HG03460 (cell line): ENCODE results near the gene CNDP2.

Experiments
- ATAC-seq: cut with Tn5 transposase; IDR thresholded peaks from one replicate; pipeline ENCODE4 v1.9.1; 2021; ENCODE audit not compliant: unreplicated experiment

CNDP2 gene

GRCh38 chr18:74472312-74472711 is 23.9 kb upstream of the CNDP2 start:
- ATAC-seq, result no peak

- no peak for ATAC-seq
These were observed 22.1 kb upstream of the CNDP2 start for GRCh38 chr18:74473976-74474640.

- no peak for ATAC-seq
These were observed 20.0 kb upstream of the CNDP2 start for GRCh38 chr18:74476140-74476539.

GRCh38 chr18:74477771-74478170 is 18.4 kb upstream of the CNDP2 start:
- ATAC-seq, result no peak

GRCh38 chr18:74478316-74478715 is 17.8 kb upstream of the CNDP2 start:
- ATAC-seq, result no peak

GRCh38 chr18:74478880-74479279 is 17.3 kb upstream of the CNDP2 start:
- ATAC-seq, result no peak

- ATAC-seq, result no peak
These were observed 16.5 kb upstream of the CNDP2 start for GRCh38 chr18:74479486-74480148.

GRCh38 chr18:74480149-74480651 is 16.0 kb upstream of the CNDP2 start:
- ATAC-seq, result no peak

GRCh38 chr18:74482697-74483096 is 13.5 kb upstream of the CNDP2 start:
- ATAC-seq, result no peak

GRCh38 chr18:74486119-74486849 is 9.9 kb upstream of the CNDP2 start:
- no peak for ATAC-seq

GRCh38 chr18:74488354-74488753 is 7.8 kb upstream of the CNDP2 start:
- ATAC-seq, result no peak

- no peak for ATAC-seq
These were observed 7.3 kb upstream of the CNDP2 start for GRCh38 chr18:74488864-74489263.

- ATAC-seq, result no peak
These were observed 6.5 kb upstream of the CNDP2 start for GRCh38 chr18:74489676-74490075.

- ATAC-seq, result no peak
These were observed 3.9 kb upstream of the CNDP2 start for GRCh38 chr18:74492259-74492658.

GRCh38 chr18:74493689-74494088 is 2.5 kb upstream of the CNDP2 start:
- no peak for ATAC-seq

GRCh38 chr18:74494514-74494913 is 1.6 kb upstream of the CNDP2 start:
- ATAC-seq, result no peak

- peak; percentile 20 for ATAC-seq
These were observed 553 bp downstream of the CNDP2 start for GRCh38 chr18:74496508-74497323.

- no peak for ATAC-seq
These were observed 1.1 kb downstream of the CNDP2 start for GRCh38 chr18:74497324-74497676.

GRCh38 chr18:74497778-74498177 is 1.6 kb downstream of the CNDP2 start:
- no peak for ATAC-seq

GRCh38 chr18:74498712-74499627 is 2.8 kb downstream of the CNDP2 start:
- peak; percentile 35 for ATAC-seq
